ENCODE results near the gene STAT3.

Gene STAT3

GRCh38 chr17:42358434-42358833 lies 29.8 kb downstream of the STAT3 start:
- TF ChIP-seq ZBTB7A (IDR thresholded peaks at IDR 0.05; ENCODE audit: low read depth) (no peak), TCF12 (IDR thresholded peaks at IDR 0.05; ENCODE audit: low read depth) (no peak)

GRCh38 chr17:42354956-42355843 lies 33.0 kb downstream of the STAT3 start:
- TF ChIP-seq USF1 (IDR thresholded peaks at IDR 0.05) (no peak), YY1 (IDR thresholded peaks at IDR 0.05; ENCODE audit: low read depth) (no peak), REST (IDR thresholded peaks at IDR 0.05; ENCODE audit: low read depth) (no peak), TCF12 (IDR thresholded peaks at IDR 0.05; ENCODE audit: low read depth) (no peak)

GRCh38 chr17:42348104-42348503 lies 40.1 kb downstream of the STAT3 start:
- TF ChIP-seq TAF1 (IDR thresholded peaks at IDR 0.05; ENCODE audit: low read depth) (no peak), RAD21 (IDR thresholded peaks at IDR 0.05; ENCODE audit: low read depth) (no peak), CEBPB (IDR thresholded peaks at IDR 0.05) (no peak), FOXM1 (IDR thresholded peaks at IDR 0.05; ENCODE audit: borderline replicate concordance, low read depth) (no peak), ZBTB7A (IDR thresholded peaks at IDR 0.05; ENCODE audit: low read depth) (no peak)

- no peak for TF ChIP-seq REST (IDR thresholded peaks at IDR 0.05; ENCODE audit: low read depth)
- peak; percentile 56 for TF ChIP-seq USF1 (IDR thresholded peaks at IDR 0.05)
- no peak for TF ChIP-seq CEBPB (IDR thresholded peaks at IDR 0.05)
- TF ChIP-seq YY1 (IDR thresholded peaks at IDR 0.05; ENCODE audit: low read depth): no peak
Observed at GRCh38 chr17:42347606-42348005, 40.6 kb downstream of the STAT3 start.

GRCh38 chr17:42347198-42347597 lies 41.0 kb downstream of the STAT3 start:
- TF ChIP-seq NFIC (IDR thresholded peaks at IDR 0.05) (peak; percentile 61), CEBPB (IDR thresholded peaks at IDR 0.05) (no peak)

GRCh38 chr17:42346481-42346880 lies 41.8 kb downstream of the STAT3 start:
- TF ChIP-seq CREB1 (IDR thresholded peaks at IDR 0.05; ENCODE audit: low read depth): no peak
- TF ChIP-seq TAF1 (IDR thresholded peaks at IDR 0.05; ENCODE audit: low read depth): no peak

GRCh38 chr17:42345396-42346073 lies 42.7 kb downstream of the STAT3 start:
- TF ChIP-seq MAX (IDR thresholded peaks at IDR 0.05): no peak
- no peak for TF ChIP-seq TEAD4 (IDR thresholded peaks at IDR 0.05)
- TF ChIP-seq TCF12 (IDR thresholded peaks at IDR 0.05; ENCODE audit: low read depth): no peak
- TF ChIP-seq TAF1 (IDR thresholded peaks at IDR 0.05; ENCODE audit: low read depth): no peak
- no peak for TF ChIP-seq YY1 (IDR thresholded peaks at IDR 0.05; ENCODE audit: low read depth)
- TF ChIP-seq FOXM1 (IDR thresholded peaks at IDR 0.05; ENCODE audit: borderline replicate concordance, low read depth): no peak
- TF ChIP-seq ZBTB7A (IDR thresholded peaks at IDR 0.05; ENCODE audit: low read depth): no peak
- TF ChIP-seq EGR1 (IDR thresholded peaks at IDR 0.05): no peak
- TF ChIP-seq CEBPB (IDR thresholded peaks at IDR 0.05): no peak
- no peak for TF ChIP-seq RAD21 (IDR thresholded peaks at IDR 0.05; ENCODE audit: low read depth)
- no peak for TF ChIP-seq CREB1 (IDR thresholded peaks at IDR 0.05; ENCODE audit: low read depth)
- no peak for TF ChIP-seq USF1 (IDR thresholded peaks at IDR 0.05)
- TF ChIP-seq NFIC (IDR thresholded peaks at IDR 0.05): no peak
- no peak for TF ChIP-seq REST (IDR thresholded peaks at IDR 0.05; ENCODE audit: low read depth)
- TF ChIP-seq EP300 (IDR thresholded peaks at IDR 0.05; ENCODE audit: borderline replicate concordance): no peak

Measured in Ishikawa (cell line).